ENCODE measurements around the gene NPFF. TPM values are rescaled to one million over a fixed set of nuclear protein-coding genes. Genes with fewer than 3 reads are reported as not detected.
A peak's percentile ranks its signal among the peaks of the same experiment; 100 is the strongest.

The NPFF gene
- total RNA-seq, 1 donor from 2014 or later: not detected

DNA sequence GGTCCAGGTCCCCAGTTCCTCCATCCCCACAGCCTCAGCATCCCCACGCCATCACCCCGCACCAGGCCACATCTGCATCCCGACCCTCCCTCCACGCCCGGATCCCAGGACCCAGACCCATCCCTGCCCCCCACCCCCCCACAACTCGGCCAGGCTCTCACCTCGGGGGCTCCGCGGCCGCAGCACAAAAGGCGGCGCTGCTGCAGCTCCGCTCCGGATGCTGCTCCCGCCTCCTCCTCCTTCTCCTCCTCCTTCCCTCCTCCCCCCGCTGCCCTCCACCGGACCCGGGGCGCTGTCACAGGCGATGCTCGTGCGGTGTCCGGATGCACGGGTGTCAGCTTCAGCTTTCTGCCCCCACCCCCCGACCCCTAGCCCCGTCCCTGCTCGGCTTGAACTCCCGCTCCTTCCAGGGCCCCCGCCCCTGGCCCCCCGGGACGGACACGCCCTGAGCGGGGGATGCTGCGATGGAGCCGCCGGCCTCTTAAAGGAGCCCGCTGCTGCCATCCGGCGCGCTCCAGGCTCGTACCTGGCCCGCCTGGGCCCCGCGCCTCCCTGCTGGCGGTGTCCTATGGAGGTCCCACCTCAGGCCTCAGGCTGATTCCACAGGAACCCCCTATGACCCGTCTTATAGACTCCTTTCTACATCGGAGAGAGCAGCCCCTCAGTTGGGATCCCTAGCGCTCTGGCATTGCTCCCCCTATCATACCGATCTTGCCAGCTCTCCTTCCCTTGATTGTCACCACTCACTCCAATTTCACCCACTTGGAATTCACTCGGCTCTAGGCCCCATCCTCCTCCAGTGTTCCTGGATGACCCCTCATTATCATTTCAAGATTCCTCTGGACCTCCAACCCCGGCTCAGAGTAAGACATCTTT, 7.8 kb downstream of the NPFF start, which contains the start of gene MAP3K12:
Gene MAP3K12, minus strand, starts transcription at position 193 of the 876 bp plus-strand sequence. CDS start 12,067 bp downstream, outside the sequence.
- peak; percentile 54 for DNase-seq (ENCODE audit: low spot score)
- Mint-ChIP-seq H3K9me3 (ENCODE audit: unreplicated experiment) (no peaks in the 10 kb centered on the region), H3K4me3 (ENCODE audit: unreplicated experiment) (peak within 1 kb of the TSS; percentile 94), H3K27me3 (ENCODE audit: unreplicated experiment) (peaks cover 23% of the 10 kb centered on the region), H3K4me1 (ENCODE audit: unreplicated experiment) (peaks cover 36% of the 10 kb centered on the region), H3K36me3 (ENCODE audit: low read depth, unreplicated experiment) (peaks cover 6% of the 10 kb centered on the region), H3K27ac (ENCODE audit: unreplicated experiment) (peak within 1 kb of the TSS; percentile 95)
- TF ChIP-seq, protein P1, sequence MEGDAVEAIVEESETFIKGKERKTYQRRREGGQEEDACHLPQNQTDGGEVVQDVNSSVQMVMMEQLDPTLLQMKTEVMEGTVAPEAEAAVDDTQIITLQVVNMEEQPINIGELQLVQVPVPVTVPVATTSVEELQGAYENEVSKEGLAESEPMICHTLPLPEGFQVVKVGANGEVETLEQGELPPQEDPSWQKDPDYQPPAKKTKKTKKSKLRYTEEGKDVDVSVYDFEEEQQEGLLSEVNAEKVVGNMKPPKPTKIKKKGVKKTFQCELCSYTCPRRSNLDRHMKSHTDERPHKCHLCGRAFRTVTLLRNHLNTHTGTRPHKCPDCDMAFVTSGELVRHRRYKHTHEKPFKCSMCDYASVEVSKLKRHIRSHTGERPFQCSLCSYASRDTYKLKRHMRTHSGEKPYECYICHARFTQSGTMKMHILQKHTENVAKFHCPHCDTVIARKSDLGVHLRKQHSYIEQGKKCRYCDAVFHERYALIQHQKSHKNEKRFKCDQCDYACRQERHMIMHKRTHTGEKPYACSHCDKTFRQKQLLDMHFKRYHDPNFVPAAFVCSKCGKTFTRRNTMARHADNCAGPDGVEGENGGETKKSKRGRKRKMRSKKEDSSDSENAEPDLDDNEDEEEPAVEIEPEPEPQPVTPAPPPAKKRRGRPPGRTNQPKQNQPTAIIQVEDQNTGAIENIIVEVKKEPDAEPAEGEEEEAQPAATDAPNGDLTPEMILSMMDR (IDR thresholded peaks at IDR 0.05; ENCODE audit: unreplicated experiment): no peak

DNA sequence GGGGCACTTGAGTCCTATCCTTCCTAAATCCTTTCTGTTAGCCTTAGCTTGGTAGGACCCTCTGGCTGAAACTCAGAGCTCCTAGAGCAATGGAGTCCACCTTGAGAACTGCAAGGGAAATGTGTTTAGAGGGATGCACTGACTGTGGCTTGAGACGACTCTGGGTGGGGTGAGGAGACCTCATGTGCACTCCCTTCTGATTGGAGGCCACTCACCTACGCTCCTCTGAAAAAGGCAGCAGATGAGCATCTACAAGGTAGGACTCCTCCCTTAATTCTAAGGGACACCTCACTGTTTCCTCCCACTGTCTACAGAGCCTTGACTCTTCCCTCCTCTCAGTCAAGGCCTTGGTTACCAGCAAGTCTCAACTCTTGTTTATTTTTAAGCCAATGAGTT, 9.1 kb downstream of the NPFF start:
- TF ChIP-seq, protein P1 (IDR thresholded peaks at IDR 0.05; ENCODE audit: unreplicated experiment): no peak
- peaks cover 6% of the 10 kb centered on the region for H3K36me3 Mint-ChIP-seq (ENCODE audit: low read depth, unreplicated experiment)
- no peak for DNase-seq (ENCODE audit: low spot score)
- peaks cover 24% of the 10 kb centered on the region for H3K27me3 Mint-ChIP-seq (ENCODE audit: unreplicated experiment)
- H3K4me1 Mint-ChIP-seq (ENCODE audit: unreplicated experiment): peaks cover 46% of the 10 kb centered on the region
- peak overlapping the region; percentile 90 for H3K4me3 Mint-ChIP-seq (ENCODE audit: unreplicated experiment)
- no peak overlapping the region for H3K27ac Mint-ChIP-seq (ENCODE audit: unreplicated experiment)
- H3K9me3 Mint-ChIP-seq (ENCODE audit: unreplicated experiment): no peaks in the 10 kb centered on the region

DNA sequence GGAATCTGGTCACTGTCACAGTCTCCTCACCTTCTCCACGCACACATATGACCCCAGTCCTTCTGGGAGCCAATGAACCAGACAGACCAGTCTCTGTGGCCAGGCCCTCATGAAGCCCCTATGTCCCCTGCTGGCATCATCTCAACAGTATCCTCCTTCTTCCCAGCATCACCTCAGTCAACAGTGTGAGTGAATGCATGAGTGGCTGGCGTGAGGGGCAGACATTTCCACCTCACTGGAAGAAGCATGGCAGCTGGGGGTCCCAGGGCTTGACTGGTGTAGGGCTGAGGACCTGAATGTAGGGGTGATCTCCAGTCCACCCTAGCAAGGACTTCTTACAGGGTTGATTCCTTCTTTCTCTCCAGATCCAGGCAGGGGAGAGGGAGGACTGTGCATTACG, 9.8 kb downstream of the NPFF start:
- H3K4me3 Mint-ChIP-seq (ENCODE audit: unreplicated experiment): no peak overlapping the region
- peaks cover 6% of the 10 kb centered on the region for H3K36me3 Mint-ChIP-seq (ENCODE audit: low read depth, unreplicated experiment)
- peaks cover 24% of the 10 kb centered on the region for H3K27me3 Mint-ChIP-seq (ENCODE audit: unreplicated experiment)
- peaks cover 47% of the 10 kb centered on the region for H3K4me1 Mint-ChIP-seq (ENCODE audit: unreplicated experiment)
- TF ChIP-seq, protein P1 (IDR thresholded peaks at IDR 0.05; ENCODE audit: unreplicated experiment): no peak
- no peak for DNase-seq (ENCODE audit: low spot score)
- H3K9me3 Mint-ChIP-seq (ENCODE audit: unreplicated experiment): no peaks in the 10 kb centered on the region
- H3K27ac Mint-ChIP-seq (ENCODE audit: unreplicated experiment): no peak overlapping the region

DNA sequence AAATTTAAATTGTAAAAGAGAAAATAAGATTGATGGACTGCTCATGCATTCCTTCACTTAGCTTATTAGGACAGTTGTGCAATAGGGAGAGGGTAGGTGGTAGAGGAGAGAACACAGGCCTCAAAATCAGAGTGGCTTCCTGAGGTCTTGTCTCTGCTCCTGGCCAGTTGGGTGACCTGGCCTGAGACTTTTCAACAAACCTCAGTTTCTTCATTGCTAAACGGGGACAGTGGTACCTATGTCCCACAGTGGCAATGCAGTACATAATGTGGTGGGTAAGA, 10.6 kb downstream of the NPFF start:
- Mint-ChIP-seq H3K4me3 (ENCODE audit: unreplicated experiment) (peak overlapping the region; percentile 42), H3K27ac (ENCODE audit: unreplicated experiment) (no peak overlapping the region)

More for the DNA sequence above, 10.6 kb downstream of the NPFF start:
- H3K36me3 Mint-ChIP-seq (ENCODE audit: low read depth, unreplicated experiment): peaks cover 6% of the 10 kb centered on the region
- TF ChIP-seq, protein P1 (IDR thresholded peaks at IDR 0.05; ENCODE audit: unreplicated experiment): no peak
- no peak for DNase-seq (ENCODE audit: low spot score)
- peaks cover 47% of the 10 kb centered on the region for H3K4me1 Mint-ChIP-seq (ENCODE audit: unreplicated experiment)
- H3K9me3 Mint-ChIP-seq (ENCODE audit: unreplicated experiment): no peaks in the 10 kb centered on the region
- H3K27me3 Mint-ChIP-seq (ENCODE audit: unreplicated experiment): peaks cover 24% of the 10 kb centered on the region
